ENCODE measurements around the gene PLEKHN1.

PLEKHN1 gene

DNA sequence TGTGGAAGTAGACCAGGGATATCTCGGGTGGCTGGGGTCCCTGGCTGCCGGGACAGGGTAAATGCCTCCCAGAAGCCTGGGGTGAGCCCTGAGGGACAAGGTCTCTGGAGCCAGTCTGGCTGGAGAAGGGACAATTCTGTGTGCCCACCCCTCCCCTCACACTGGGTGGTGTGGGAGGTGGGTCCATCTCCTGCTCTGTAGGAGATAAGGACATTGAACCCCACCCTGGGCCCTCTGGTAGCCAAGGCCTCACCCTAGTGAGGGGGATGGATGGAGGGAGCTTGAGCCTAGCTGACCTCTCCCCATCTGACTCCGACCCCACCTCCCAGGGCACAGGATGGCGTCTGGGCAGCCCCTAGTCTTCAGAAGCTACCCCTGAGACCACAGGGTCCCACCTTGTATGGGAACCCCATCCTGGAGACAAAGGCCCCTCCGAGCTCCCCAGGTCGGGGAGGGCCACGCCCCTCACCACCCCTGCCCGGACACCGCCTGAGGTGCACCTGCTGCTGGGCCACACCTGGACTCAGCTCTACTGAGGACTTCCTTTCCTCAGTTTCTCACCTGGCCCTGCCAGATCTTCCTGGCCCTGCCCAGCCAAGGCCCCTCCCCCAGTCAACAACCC is 58.0 kb downstream of the PLEKHN1 start:
- ATAC-seq (no peak), DNase-seq (no peak)

DNA sequence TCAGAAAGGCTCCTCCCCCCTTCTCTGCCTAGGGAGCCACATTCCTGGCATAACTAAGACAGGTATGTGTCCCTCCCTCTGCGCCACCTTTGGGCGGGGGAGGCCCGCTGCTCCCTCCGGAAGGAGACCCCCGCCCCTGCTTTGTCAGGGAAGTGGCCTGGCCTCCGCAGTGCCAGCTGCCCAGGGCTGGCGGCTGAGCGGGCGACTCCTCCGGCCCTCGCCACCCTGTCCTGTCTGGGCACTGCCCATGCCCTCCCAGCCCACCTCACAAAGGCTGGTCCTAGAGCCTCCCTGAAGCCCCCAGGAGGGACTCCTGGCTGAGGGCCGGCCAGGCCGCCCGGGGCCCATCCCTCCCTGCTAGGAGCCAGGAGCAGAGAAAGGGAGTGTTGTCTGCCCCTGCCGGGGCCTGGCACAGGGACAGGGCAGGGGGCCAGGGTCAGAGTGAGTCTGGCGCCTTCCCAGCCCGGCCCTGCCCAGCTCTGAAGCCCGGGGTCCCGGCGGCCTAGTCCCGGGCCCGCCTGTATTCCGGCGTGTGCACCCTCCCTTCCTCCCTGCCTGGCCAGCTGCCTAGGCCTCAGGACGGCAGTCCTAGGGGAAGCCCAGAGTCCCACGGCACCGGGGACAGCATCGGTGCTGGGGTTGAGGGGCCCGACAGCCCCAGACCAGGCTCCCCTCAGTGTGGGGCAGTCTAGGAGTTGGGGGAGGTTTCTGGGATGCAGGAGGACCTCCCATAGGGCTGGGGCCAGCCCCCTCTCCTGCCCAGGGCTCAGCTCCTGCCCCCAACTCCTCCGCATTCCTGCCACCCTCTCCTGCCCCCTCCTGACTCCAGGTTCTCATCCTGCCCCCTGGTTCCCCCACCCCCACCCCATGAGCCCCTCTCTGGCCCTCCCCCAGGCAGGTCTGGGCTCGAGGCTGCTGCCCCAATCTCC is 58.8 kb downstream of the PLEKHN1 start:
- ATAC-seq, result no peak
- DNase-seq, result no peak

Data from stimulated activated naive CD8-positive, alpha-beta T cell treated with anti-CD3 and anti-CD28 coated beads, Interleukin-15, Interleukin-2, amounts not matched to agents 100 U/mL and 50 U/mL, for 24 hours (primary cell).